ENCODE data around the gene GBP3.
"Not testable (repeated sequence)": the region's sequence is repeated elsewhere in the genome, so short reads cannot be mapped to it uniquely, and the experiment has no call there.

GBP3 gene

GRCh38 chr1:89041119-89041641 lies 18.5 kb upstream of the GBP3 start:
- no peak for DNase-seq (ENCODE audit: low read depth in 2 of 2)

- DNase-seq (ENCODE audit: low read depth in 2 of 2), result no peak
These were observed 17.6 kb upstream of the GBP3 start for GRCh38 chr1:89040315-89040626.

GRCh38 chr1:89037186-89037585 lies 14.5 kb upstream of the GBP3 start:
- DNase-seq (ENCODE audit: low read depth in 2 of 2), result no peak

GRCh38 chr1:89035080-89035479 lies 12.4 kb upstream of the GBP3 start:
- DNase-seq (ENCODE audit: low read depth in 2 of 2), result no peak

- not testable (repeated sequence) for DNase-seq (ENCODE audit: low read depth in 2 of 2)
These were observed 11.3 kb upstream of the GBP3 start for GRCh38 chr1:89034004-89034403.

GRCh38 chr1:89029051-89029450 lies 6.4 kb upstream of the GBP3 start:
- DNase-seq (ENCODE audit: low read depth in 2 of 2), result not testable (repeated sequence)

- no peak for DNase-seq (ENCODE audit: low read depth in 2 of 2)
These were observed 3.3 kb upstream of the GBP3 start for GRCh38 chr1:89025928-89026327.

GRCh38 chr1:89023026-89023425 lies 360 bp upstream of the GBP3 start:
- DNase-seq (ENCODE audit: low read depth in 2 of 2), result no peak

- not testable (repeated sequence) for DNase-seq (ENCODE audit: low read depth in 2 of 2)
These were observed 4.3 kb downstream of the GBP3 start for GRCh38 chr1:89018318-89018717.

- no peak for DNase-seq (ENCODE audit: low read depth in 2 of 2)
These were observed 14.2 kb downstream of the GBP3 start for GRCh38 chr1:89008511-89008910.

GRCh38 chr1:89005286-89006151 lies 17.1 kb downstream of the GBP3 start:
- DNase-seq (ENCODE audit: low read depth in 2 of 2), result no peak

- DNase-seq (ENCODE audit: low read depth in 2 of 2), result not testable (repeated sequence)
These were observed 20.5 kb downstream of the GBP3 start for GRCh38 chr1:89002176-89002575.

- DNase-seq (ENCODE audit: low read depth in 2 of 2), result no peak
These were observed 21.2 kb downstream of the GBP3 start for GRCh38 chr1:89001510-89001909.

GRCh38 chr1:88998716-88999115 lies 23.9 kb downstream of the GBP3 start:
- DNase-seq (ENCODE audit: low read depth in 2 of 2), result no peak

GRCh38 chr1:88990426-88990825 lies 32.2 kb downstream of the GBP3 start:
- no peak for DNase-seq (ENCODE audit: low read depth in 2 of 2)

GRCh38 chr1:88985692-88986091 lies 37.0 kb downstream of the GBP3 start:
- DNase-seq (ENCODE audit: low read depth in 2 of 2), result no peak

- DNase-seq (ENCODE audit: low read depth in 2 of 2), result no peak
These were observed 37.6 kb downstream of the GBP3 start for GRCh38 chr1:88985032-88985431.

- no peak for DNase-seq (ENCODE audit: low read depth in 2 of 2)
These were observed 38.1 kb downstream of the GBP3 start for GRCh38 chr1:88984569-88984968.

GRCh38 chr1:88983791-88984559 lies 38.7 kb downstream of the GBP3 start:
- DNase-seq (ENCODE audit: low read depth in 2 of 2), result no peak

- no peak for DNase-seq (ENCODE audit: low read depth in 2 of 2)
These were observed 40.6 kb downstream of the GBP3 start for GRCh38 chr1:88982055-88982454.

GRCh38 chr1:88981506-88981905 lies 41.2 kb downstream of the GBP3 start:
- not testable (repeated sequence) for DNase-seq (ENCODE audit: low read depth in 2 of 2)

GRCh38 chr1:88980870-88981269 lies 41.8 kb downstream of the GBP3 start:
- no peak for DNase-seq (ENCODE audit: low read depth in 2 of 2)

- no peak for DNase-seq (ENCODE audit: low read depth in 2 of 2)
These were observed 42.9 kb downstream of the GBP3 start for GRCh38 chr1:88979749-88980116.

Measured in stimulated activated CD8-positive, alpha-beta memory T cell treated with anti-CD3 and anti-CD28 coated beads, Interleukin-7, amount 100 ng/mL, for 1 hour (primary cell).